Measurements from ENCODE around the gene NKAIN1. TPM values are rescaled to one million over a fixed set of nuclear protein-coding genes. Genes with fewer than 3 reads are reported as not detected.

Gene NKAIN1
- total RNA-seq, 6 donors from 2014 or later = 0.13 to 0.31 TPM; not detected in 4

- 1 to 2% methylated on average over 13 to 46 of the region's 46 CpGs for WGBS, 2 donors
Measured at GRCh38 chr1:31155216-31155806, 84.4 kb downstream of the NKAIN1 start.

GRCh38 chr1:31154632-31155215 is 85.0 kb downstream of the NKAIN1 start:
- no peaks in the 10 kb centered on the region for H3K36me3 ChIP-seq
- peak overlapping the region; percentile 66 to 78 (median 72) for H3K4me3 ChIP-seq
- ATAC-seq (ENCODE audit: low FRiP score in 2 of 2) (peak; percentile 90 to 94), DNase-seq (peak; percentile 81 to 97)
- peak in 1 of 4 donors; percentile 24 for TF ChIP-seq POLR2A (IDR thresholded peaks at IDR 0.05)
- no peak for TF ChIP-seq EP300 (IDR thresholded peaks at IDR 0.05)
- no peak for TF ChIP-seq POLR2AphosphoS5 (IDR thresholded peaks at IDR 0.05)
- H3K9me3 ChIP-seq = no peaks in the 10 kb centered on the region
- peaks cover 4 to 12% (median 8%) of the 10 kb centered on the region in 4 donors for H3K4me1 ChIP-seq
- peak overlapping the region; percentile 80 to 87 (median 85) for H3K27ac ChIP-seq
- 7 to 25% methylated on average over 4 to 20 of the region's 51 CpGs for WGBS, 2 donors
- H3K27me3 ChIP-seq = no peaks in the 10 kb centered on the region

More at GRCh38 chr1:31155216-31155806, 84.4 kb downstream of the NKAIN1 start:
- H3K4me1 ChIP-seq = peaks cover 4 to 12% (median 8%) of the 10 kb centered on the region in 4 donors
- TF ChIP-seq, protein P1, sequence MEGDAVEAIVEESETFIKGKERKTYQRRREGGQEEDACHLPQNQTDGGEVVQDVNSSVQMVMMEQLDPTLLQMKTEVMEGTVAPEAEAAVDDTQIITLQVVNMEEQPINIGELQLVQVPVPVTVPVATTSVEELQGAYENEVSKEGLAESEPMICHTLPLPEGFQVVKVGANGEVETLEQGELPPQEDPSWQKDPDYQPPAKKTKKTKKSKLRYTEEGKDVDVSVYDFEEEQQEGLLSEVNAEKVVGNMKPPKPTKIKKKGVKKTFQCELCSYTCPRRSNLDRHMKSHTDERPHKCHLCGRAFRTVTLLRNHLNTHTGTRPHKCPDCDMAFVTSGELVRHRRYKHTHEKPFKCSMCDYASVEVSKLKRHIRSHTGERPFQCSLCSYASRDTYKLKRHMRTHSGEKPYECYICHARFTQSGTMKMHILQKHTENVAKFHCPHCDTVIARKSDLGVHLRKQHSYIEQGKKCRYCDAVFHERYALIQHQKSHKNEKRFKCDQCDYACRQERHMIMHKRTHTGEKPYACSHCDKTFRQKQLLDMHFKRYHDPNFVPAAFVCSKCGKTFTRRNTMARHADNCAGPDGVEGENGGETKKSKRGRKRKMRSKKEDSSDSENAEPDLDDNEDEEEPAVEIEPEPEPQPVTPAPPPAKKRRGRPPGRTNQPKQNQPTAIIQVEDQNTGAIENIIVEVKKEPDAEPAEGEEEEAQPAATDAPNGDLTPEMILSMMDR (IDR thresholded peaks at IDR 0.05) = peak in 4 of 6 experiments; percentile 16 to 45 (median 31)
- TF ChIP-seq POLR2A (IDR thresholded peaks at IDR 0.05) (peak in 2 of 4 donors; percentile 21 to 33), EP300 (IDR thresholded peaks at IDR 0.05) (no peak), POLR2AphosphoS5 (IDR thresholded peaks at IDR 0.05) (no peak)
- H3K9me3 ChIP-seq = no peaks in the 10 kb centered on the region
- H3K27me3 ChIP-seq = no peaks in the 10 kb centered on the region
- H3K36me3 ChIP-seq = no peaks in the 10 kb centered on the region
- H3K27ac ChIP-seq = peak overlapping the region; percentile 80 to 87 (median 85)
- peak overlapping the region; percentile 66 to 78 (median 72) for H3K4me3 ChIP-seq
- ATAC-seq (ENCODE audit: low FRiP score in 2 of 2) (peak; percentile 89 to 92), DNase-seq (peak; percentile 61 to 95)

DNA sequence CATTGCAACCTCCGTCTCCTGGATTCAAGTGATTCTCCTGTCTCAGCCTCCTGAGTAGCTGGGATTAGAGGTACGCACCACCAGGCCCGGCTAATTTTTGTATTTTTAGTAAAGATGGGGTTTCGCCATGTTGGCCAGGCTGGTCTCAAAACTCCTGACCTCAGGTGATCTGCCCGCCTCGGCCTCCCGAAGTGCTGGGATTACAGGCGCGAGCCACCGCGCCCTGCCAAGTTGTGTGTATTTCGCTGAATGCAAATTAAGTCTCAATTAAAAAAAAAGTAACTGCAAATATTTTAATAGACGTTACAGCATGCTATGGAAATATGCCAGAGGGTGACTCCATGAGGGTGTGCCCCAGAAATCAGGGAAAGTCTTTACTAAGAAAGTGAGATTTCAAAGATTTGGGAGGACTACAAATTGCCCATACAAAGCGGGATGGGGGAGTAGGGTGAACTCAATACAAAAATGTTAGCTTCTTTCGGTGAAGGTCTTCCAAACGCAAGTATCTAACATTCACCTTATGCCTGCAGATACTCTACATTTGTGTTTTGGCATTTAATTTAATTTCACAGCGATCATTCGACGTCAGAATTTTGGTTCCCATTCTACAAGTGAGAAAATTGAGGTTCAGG is 85.6 kb downstream of the NKAIN1 start:
- no peaks in the 10 kb centered on the region for H3K36me3 ChIP-seq
- H3K27me3 ChIP-seq = no peaks in the 10 kb centered on the region
- TF ChIP-seq POLR2AphosphoS5 (IDR thresholded peaks at IDR 0.05) (no peak), POLR2A (IDR thresholded peaks at IDR 0.05) (no peak), EP300 (IDR thresholded peaks at IDR 0.05) (no peak)
- TF ChIP-seq, protein P1 (IDR thresholded peaks at IDR 0.05) = no peak
- ATAC-seq (ENCODE audit: low FRiP score in 2 of 2) (peak in 1 of 2 donors; percentile 18), DNase-seq (peak in 1 of 2 donors; percentile 50)
- peaks cover 4 to 12% (median 8%) of the 10 kb centered on the region in 4 donors for H3K4me1 ChIP-seq
- H3K4me3 ChIP-seq = peak overlapping the region in 3 of 4 donors; percentile 66 to 78 (median 77)
- 77 to 82% methylated on average over 19 of the region's 19 CpGs for WGBS, 2 donors
- H3K27ac ChIP-seq = peak overlapping the region; percentile 80 to 87 (median 85)
- no peaks in the 10 kb centered on the region for H3K9me3 ChIP-seq

DNA sequence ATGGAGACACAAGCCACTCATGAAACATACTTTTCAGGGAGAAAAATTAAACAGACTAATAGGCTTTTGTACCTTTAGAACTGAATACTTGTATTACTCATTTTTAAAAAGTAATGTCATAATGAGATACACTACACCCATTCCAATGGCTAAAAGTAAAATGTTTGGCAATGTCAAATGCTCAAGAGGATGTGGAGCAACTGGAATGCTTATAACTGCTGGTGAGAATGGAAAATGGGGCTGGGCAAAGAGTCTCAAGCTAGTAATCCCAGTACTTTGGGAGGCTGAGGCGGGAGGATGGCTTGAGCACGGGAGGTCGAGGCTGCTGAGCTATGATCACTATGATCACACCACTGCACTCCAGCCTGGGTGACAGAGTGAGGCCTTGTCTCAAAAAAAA is 86.3 kb downstream of the NKAIN1 start:
- TF ChIP-seq POLR2A (IDR thresholded peaks at IDR 0.05) = no peak
- TF ChIP-seq, protein P1 (IDR thresholded peaks at IDR 0.05) = no peak
- no peak for TF ChIP-seq EP300 (IDR thresholded peaks at IDR 0.05)
- TF ChIP-seq POLR2AphosphoS5 (IDR thresholded peaks at IDR 0.05) = no peak
- Histone ChIP-seq H3K36me3 (no peaks in the 10 kb centered on the region), H3K27me3 (no peaks in the 10 kb centered on the region), H3K27ac (no peak overlapping the region), H3K9me3 (no peaks in the 10 kb centered on the region), H3K4me3 (no peak overlapping the region), H3K4me1 (peaks cover 4 to 12% (median 8%) of the 10 kb centered on the region in 4 donors)
- WGBS, 2 donors = 67 to 99% methylated on average over 3 of the region's 3 CpGs
- DNase-seq (no peak), ATAC-seq (ENCODE audit: low FRiP score in 2 of 2) (no peak)

DNA sequence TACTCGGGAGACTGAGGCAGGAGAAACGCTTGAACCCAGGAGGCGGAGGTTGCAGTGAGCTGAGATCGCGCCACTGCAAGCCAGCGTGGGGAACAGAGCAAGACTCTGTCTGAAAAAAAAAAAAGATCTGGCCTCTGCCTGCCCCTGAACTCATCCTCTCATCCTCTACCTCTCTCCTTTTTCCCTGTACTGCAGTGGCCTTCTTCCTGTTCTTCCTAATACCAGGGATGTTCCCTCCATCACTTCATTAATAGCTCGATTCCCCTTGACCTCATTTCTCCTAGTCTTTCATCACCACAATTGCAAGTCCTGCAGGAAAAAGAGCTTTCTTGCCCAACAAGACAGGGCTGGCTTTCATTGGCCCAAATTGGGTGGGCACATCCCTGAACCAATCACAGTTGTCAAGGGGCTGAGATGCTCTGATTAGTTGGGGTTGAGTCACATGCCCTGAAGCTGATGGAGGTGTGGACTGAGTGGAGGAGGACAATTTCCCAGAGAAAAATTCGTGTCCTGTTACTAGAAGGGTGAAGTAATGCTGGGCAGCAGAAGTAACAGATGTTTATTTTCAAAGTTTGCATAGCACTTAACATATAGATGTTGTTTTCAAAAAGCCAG is 87.4 kb downstream of the NKAIN1 start:
- H3K36me3 ChIP-seq = no peaks in the 10 kb centered on the region
- TF ChIP-seq EP300 (IDR thresholded peaks at IDR 0.05) = no peak
- TF ChIP-seq, protein P1 (IDR thresholded peaks at IDR 0.05) = no peak
- TF ChIP-seq POLR2A (IDR thresholded peaks at IDR 0.05) = no peak
- no peak for TF ChIP-seq POLR2AphosphoS5 (IDR thresholded peaks at IDR 0.05)
- 68 to 76% methylated on average over 8 of the region's 8 CpGs for WGBS, 2 donors
- H3K4me3 ChIP-seq = no peak overlapping the region
- DNase-seq = no peak
- ATAC-seq (ENCODE audit: low FRiP score in 2 of 2) = no peak
- no peaks in the 10 kb centered on the region for H3K9me3 ChIP-seq
- H3K4me1 ChIP-seq = peaks cover 4 to 12% (median 8%) of the 10 kb centered on the region in 4 donors
- no peaks in the 10 kb centered on the region for H3K27me3 ChIP-seq
- no peak overlapping the region for H3K27ac ChIP-seq
